Measurements from ENCODE around the gene TSNAXIP1.
"Not testable (repeated sequence)": the region's sequence is repeated elsewhere in the genome, so short reads cannot be mapped to it uniquely, and the experiment has no call there.

TSNAXIP1 gene

GRCh38 chr16:67861877-67862276, 55.2 kb downstream of the TSNAXIP1 start:
- DNase-seq (ENCODE audit: low spot score): no peak

- peak; percentile 34 for DNase-seq (ENCODE audit: low spot score)
Observed at GRCh38 chr16:67862623-67863583, 56.2 kb downstream of the TSNAXIP1 start.

GRCh38 chr16:67864044-67864443, 57.4 kb downstream of the TSNAXIP1 start:
- DNase-seq (ENCODE audit: low spot score): not testable (repeated sequence)

GRCh38 chr16:67864594-67864993, 57.9 kb downstream of the TSNAXIP1 start:
- no peak for DNase-seq (ENCODE audit: low spot score)

GRCh38 chr16:67865318-67865717, 58.6 kb downstream of the TSNAXIP1 start:
- DNase-seq (ENCODE audit: low spot score): peak; percentile 56

GRCh38 chr16:67868290-67868689, 61.6 kb downstream of the TSNAXIP1 start:
- no peak for DNase-seq (ENCODE audit: low spot score)

DNA sequence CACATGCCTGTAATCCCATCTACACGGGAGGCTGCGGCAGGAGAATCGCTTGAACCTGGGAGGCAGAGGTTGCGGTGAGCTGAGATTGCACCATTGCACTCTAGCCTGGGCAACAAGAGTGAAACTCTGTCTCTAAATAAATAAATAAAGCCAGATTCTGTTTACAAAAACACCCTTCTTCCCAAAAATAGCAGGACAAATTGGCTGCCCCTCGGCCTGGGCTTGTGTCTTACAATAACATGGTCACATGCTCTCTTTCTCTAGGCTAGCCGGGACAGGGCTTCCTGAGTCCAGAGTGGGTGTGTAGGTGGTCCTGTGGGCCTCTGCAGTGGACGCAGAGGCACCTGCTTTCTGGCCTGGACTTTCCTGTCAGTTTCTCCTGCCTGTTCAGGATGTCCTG, 63.0 kb downstream of the TSNAXIP1 start:
- no peak for DNase-seq (ENCODE audit: low spot score)

DNA sequence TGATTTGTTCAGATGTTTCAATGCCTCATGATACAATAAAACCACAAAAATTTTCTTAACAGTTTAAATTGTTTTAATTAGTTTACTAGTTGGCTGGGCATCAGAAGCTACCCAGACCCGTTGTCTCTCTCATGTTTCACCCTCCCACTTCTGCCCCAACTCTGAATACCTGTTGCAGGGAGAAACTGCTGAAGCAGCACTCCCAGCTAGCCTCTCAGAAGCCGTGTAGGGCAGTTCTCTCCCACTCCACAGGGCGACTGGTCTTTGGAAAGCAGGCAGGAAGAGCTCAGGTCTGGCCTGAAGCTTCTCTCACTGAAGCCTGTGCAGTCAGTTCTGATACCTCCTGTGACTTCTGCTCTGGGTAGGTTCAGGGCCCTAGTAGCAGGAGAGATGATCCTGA, 64.6 kb downstream of the TSNAXIP1 start:
- no peak for DNase-seq (ENCODE audit: low spot score)

- no peak for DNase-seq (ENCODE audit: low spot score)
Observed at GRCh38 chr16:67872131-67872630, 65.5 kb downstream of the TSNAXIP1 start.

- peak; percentile 93 for DNase-seq (ENCODE audit: low spot score)
Observed at GRCh38 chr16:67872631-67873434, 66.1 kb downstream of the TSNAXIP1 start, which contains the start of gene EDC4. EDC4 (plus strand) TSS chr16:67873052; CDS start chr16:67873262, 210 bp downstream.

DNA sequence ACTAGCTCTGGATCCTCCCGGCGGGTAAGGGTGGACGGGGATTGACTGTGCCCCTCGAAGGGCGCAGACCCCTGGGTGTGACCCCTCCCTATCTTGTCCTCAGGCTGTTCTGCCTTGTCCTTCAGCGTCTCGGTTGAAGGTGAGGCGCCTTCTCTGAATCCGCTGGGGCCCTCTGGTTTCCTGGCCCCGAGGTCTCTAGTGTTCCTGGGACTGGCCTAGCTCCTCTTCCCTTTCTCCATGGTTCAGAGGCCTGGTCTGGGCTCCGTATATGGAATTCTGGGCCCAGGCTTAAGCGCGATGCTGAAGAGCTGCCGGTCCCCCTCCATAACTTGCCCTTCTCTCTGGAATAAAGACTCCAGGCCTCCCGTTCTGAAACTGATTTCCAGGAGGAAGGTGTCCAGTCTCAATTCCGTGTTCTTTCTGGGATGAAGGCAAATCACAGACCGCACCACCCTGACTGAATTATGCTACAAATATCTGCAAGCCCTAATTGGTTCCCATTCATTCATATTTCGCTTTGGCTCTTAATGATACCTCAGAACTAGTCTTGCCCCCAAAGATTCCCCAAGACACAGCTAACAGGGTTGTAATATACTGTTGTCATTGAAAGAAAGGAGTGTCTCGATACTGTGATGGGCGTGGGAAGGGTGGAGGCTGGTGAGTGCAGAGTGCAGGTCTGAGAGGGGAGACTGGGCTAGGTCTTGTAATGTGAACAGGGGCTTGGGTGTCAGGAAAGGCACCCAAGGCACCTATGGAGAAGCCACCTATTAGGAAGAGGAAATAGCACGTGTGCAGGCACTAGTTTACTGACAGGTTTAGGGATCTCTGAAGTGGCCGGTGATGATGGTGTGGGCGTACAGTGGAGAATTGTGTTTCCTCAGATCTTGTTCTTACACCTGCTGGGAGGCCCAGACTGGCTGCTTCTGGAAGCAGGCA, 67.0 kb downstream of the TSNAXIP1 start:
- DNase-seq (ENCODE audit: low spot score): no peak

DNA sequence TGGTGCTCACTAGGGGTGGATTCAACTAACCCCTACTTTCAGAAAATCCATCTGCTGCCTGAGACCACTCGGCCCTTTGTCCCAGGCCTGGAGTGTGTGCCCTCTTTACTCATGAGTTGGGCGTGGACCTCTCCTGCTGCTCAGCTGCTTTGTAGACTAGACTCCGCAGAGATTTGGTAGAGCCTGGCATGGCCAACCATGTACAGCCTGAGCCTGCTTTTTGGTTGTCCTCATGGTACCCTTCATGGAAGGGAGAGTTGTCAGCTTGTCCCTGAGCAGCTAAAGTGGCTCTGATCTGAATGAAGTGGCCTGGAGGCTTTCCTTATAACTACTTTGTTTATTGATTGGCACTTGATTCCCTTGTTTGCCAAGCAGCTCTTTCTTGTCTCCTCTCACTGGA, 67.7 kb downstream of the TSNAXIP1 start:
- DNase-seq (ENCODE audit: low spot score): no peak

GRCh38 chr16:67877064-67877463, 70.4 kb downstream of the TSNAXIP1 start:
- DNase-seq (ENCODE audit: low spot score): no peak
